HG03196 (cell line): ENCODE measurements around the gene SLC6A18.

Experiments used
- ATAC-seq: cut with Tn5 transposase; IDR thresholded peaks from one replicate; pipeline ENCODE4 v1.9.1; 2021; ENCODE audit not compliant: unreplicated experiment

Gene SLC6A18

DNA sequence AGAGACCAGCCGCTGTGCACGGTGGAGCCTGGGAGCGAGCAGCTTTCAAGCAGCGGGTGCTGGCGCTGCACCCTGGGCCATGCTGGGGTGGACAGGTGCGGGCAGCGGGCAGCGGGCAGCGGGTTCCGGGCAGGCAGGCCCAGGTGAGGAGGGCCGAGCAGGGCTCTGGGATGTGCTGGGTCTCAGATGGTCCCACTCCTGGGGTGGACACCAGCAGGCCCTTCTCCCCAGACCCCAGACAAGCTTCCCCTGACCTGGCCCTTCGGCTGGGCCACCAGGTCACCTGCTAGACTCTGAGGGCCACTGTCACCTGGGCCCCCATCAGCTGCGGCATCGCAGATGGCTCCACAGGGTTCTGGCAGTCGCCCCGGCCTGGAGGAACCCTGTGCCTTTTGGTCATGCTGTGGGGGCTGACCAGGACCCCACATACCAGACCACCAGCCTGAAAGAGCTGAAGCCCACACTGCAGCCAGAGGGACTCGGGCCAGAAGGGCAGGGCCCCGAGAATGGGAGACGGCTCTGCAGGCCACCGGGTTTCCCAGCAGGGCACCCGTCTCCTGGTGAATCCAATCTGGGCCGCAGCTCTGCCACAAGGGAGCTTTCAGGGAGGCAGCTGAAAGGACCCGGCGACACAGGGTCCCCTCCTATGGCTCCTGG is 21.7 kb upstream of the SLC6A18 start:
- ATAC-seq, result no peak

DNA sequence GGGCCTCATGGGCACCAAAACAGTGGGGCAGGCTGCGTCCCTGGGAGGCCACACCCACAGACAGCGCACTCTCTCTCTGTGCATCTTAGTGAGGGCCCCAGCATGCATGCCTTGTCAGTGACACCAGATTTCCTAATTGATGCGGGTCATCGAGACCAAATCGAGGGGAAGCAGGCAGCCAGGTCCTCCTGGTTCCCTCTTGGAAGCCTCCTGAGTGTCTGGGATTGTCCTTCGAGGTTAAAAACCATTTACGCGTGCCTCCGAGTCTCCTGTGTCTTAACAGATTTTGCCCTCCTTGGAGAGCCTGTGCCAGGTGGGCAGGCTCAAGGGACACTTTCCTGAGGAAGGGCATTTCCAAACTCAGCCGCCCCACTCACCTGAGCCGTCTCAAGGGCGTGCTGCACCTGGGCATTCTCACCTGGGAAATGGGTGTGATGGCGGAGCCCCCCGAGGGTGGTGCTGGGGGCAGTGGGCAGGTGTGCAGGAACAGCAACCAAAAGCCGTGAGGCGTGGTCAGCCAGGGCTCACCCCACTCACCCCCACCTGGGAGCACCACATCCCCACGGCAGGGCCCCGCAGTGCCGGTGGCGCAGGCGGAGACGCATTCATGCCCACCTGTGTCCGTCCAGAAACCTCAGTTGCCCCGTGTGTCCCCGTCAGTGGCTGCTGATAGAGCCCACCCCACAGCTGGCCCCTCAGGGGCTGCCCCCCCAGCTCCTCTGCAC is 21.1 kb upstream of the SLC6A18 start:
- no peak for ATAC-seq

- ATAC-seq, result no peak
These were observed 20.4 kb upstream of the SLC6A18 start for GRCh38 chr5:1204693-1205242.

- ATAC-seq, result no peak
These were observed 19.7 kb upstream of the SLC6A18 start for GRCh38 chr5:1205255-1206180.

DNA sequence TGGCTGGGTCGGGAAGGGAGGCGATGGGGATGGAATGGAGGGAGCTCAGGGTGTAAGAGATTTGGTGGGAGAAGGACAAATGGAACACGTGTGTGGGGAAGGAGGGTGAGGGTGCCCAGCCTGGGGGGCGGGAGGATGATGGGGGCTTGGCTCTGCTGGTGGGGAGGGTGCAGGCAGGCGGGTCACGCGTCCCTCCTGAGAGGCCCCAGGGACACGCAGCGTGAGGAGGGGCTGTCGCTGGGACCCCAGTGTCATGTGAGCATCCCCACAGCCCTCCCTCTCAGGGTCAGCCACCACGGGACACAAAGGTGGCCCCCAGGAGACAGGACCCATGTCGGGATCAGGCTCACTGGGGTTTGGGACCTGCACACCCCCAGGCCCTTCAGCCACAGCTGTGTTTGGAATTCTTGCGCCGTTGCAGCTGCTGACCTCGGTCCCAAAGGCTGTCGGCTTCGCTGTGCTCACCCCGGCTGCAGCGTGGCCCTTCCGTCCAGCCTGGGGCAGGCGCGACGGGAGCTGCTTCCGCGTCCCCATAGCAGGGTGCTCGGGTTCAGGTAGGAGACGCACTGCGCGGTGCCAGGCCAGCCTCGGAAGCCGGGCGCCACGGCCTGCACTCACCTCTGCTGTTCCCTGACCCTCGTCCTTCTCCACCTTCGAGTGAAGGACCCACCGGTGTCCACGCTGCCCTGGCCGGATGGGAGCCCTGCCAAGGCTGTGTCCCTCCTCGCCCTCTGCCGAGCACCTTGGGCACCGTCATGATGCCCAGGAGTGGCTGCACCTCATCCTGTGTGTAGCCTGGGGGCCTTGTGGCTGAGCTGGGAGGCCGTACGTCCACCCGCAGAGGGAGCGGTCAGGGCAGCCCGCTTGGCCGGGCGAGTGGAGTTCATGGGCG is 18.4 kb upstream of the SLC6A18 start:
- ATAC-seq, result no peak

GRCh38 chr5:1207555-1207954 is 17.6 kb upstream of the SLC6A18 start:
- ATAC-seq, result no peak

- ATAC-seq, result no peak
These were observed 16.9 kb upstream of the SLC6A18 start for GRCh38 chr5:1208221-1208742.

DNA sequence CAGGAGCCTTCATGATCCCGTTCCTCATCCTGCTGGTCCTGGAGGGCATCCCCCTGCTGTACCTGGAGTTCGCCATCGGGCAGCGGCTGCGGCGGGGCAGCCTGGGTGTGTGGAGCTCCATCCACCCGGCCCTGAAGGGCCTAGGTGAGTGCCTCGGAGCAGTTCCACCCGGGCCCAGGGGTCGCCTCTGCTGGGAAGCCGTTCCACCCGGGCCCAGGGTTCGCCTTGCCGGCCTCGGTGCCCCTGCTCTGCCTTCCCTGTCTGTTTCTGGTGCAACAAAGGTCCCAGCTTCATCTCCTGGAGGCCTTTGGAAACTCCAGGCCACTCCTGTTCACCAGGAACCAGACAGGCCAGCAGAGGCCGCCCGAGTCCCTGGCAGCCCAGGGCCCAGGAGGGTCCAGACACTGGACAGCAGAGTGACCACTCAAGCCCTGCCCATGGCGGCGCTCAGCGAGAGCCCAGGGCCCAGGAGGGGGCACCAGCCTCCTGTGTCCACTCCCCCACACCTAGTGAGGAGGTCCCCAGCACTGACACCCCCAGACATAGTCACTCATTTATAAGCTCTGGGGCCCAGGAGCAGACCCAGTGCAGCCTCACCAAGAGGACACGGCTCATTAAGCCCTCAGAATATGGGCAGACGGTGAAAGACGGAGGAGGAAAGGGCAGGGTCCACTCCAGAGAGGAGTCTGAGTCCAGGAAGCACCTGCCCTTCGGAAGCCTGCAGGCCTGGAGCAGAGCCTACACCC is 16.3 kb upstream of the SLC6A18 start:
- ATAC-seq, result no peak

DNA sequence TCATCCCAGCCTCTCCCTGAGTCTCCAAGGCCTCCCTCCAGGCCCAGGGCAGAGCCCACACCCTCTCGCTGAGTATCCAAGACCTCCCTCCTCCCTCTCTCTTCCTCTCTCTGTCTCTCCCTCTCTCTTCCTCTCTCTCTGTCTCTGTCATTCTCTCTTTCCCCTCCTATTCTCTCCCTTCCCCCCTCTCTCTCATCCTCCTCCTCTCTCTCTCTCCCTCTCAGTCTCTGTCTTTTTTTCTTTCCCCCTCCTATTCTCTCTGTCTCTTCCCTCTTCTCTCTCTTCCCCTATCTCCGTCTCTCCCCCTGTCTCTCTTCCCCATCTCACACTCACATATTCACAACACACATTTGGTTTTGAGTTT is 15.7 kb upstream of the SLC6A18 start:
- no peak for ATAC-seq

DNA sequence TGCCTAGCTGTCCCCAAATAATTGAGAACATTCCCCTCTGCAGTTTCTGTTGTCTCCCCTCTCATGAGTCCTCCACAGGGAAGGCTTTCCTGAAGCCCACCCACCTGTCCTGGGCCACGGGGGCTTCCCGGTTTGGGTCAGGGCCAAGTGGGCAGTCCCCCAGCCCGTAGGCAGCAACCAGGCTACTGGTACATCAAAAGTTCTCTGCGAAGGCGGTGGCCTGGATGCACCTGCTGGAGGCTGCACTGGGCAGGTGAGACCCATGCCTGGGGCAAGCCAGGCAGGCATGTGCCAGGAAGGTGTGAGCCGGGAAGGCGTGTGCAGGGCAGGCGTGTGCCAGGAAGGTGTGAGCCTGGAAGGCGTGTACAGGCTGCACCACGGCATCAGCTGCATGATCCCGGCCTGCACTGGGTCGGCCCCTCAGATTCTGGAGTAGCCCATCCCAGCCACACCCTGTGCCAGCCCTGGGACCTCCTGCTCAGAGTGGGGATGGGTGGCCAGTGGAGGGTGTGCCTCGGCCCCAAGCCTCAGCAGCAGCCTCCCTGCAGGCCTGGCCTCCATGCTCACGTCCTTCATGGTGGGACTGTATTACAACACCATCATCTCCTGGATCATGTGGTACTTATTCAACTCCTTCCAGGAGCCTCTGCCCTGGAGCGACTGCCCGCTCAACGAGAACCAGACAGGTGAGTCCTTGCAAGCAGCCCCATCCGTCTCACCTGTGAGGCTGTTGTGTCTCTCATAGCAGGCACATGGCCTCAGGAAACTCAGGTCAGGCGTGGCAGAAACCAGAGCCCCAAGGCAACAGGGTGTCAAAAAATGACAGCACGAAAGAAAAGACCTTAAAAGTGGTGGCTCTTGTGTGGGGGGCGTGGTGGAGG is 15.0 kb upstream of the SLC6A18 start:
- ATAC-seq, result no peak

DNA sequence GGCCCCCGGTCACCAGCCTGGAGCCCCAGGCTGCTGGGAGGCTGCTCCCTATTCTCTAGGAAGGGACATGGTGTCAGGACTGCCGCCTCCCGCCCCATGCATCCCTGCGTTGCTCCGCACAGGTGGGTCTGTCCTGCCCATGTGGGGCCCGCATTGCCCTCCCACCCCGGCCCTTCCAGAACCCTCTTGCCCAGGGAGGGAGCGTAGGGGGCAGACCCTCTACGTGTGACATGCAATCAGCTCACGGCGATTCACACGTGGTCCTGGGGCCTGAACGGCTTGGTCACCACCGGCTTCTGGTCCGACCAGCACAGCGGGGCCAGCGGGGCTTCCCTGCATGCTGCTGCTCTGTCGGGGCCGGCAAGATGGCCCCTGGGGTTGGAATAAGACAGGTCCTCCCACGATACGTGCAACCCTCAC is 14.3 kb upstream of the SLC6A18 start:
- ATAC-seq, result no peak

DNA sequence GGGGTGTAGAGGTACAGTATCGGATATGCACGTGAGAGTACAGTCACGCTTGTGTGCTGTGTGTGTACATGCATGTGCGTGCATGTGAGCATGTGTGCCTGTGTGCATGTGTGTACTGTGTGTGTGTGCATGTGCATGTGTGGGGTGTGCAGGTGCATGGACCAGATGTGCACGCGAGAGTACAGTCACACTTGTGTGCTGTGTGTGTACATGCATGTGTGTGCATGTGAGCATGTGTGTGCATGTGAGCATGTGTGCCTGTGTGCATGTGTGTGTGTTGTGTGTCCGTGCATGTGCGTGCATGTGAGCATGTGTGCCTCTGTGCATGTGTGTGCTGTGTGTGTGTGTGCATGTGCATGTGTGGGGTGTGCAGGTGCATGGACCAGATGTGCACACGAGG is 13.5 kb upstream of the SLC6A18 start:
- no peak for ATAC-seq

GRCh38 chr5:1212271-1212670 is 12.9 kb upstream of the SLC6A18 start:
- ATAC-seq, result no peak

DNA sequence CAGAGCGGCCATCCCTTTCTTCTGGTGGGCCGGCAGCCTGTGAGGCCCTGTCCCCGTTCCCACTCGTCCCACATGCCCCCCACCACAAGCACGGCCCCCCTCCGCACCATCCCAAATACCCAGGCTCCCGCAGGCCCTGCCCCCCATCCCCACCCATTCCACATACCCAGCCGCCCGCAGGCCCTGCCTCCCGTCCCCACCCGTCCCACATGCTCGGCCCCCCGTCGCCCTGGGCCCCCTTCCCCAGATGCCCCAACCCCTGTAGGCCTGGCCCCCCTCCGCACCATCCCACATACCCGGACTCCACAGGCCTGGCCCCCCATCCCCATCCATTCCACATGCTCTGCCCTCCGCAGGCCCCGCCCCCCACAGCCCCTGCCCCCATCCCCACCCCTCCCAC is 12.3 kb upstream of the SLC6A18 start:
- no peak for ATAC-seq

- no peak for ATAC-seq
These were observed 11.5 kb upstream of the SLC6A18 start for GRCh38 chr5:1213508-1214162.

GRCh38 chr5:1214163-1214935 is 10.8 kb upstream of the SLC6A18 start:
- ATAC-seq, result no peak

DNA sequence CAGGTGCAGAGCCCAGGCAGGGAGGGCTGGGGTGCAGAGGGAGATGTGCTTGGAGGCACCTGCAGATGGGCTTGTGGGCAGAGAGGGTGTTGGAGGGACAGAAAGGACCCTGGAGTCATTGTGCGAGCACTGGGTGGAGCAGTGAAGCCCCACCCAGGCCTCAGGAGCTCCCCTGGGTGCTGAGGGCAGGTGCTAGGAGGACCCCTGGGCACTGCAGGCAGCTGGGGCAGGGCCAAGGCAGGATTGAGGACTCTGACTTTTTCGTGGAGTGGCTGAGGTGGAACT is 10.3 kb upstream of the SLC6A18 start:
- no peak for ATAC-seq
